WTC11 (cell line): Measurements from ENCODE around the gene GRAMD1B. TPM values are rescaled to one million over a fixed set of nuclear protein-coding genes. Genes with fewer than 3 reads are reported as not detected.

Experiments used
- ATAC-seq: fragments of 200-7000 bp; cut with Tn5 transposase; 2 replicates; pipeline ENCODE4 v1.10.0; 2021; ENCODE audit warnings: mild to moderate bottlenecking, moderate library complexity
- CTCF ChIA-PET: fragments of 300-600 bp; sonication (Branson Sonifier 250); formaldehyde crosslinking; loops from one replicate; lab custom pipeline; 2021; ENCODE audit warnings: antibody characterized with exemption; lab: Charles Lee
- POLR2A ChIA-PET: fragments of 350-600 bp; sonication (Branson Sonifier 250); formaldehyde crosslinking; loops from one replicate; lab custom pipeline; 2021; ENCODE audit warnings: antibody characterized with exemption; lab: Charles Lee
- DNase-seq: peaks from one replicate; pipeline ENCODE4 v3.0.0; 2021; ENCODE audit warnings: low spot score
- H3K27ac Mint-ChIP-seq: 2 replicates; pipeline ENCODE4 v1.8.0; 2021; ENCODE audit warnings: mixed read lengths
- H3K27me3 Mint-ChIP-seq: 2 replicates; pipeline ENCODE4 v1.8.0; 2021; ENCODE audit warnings: low read depth, mild to moderate bottlenecking, moderate library complexity, mixed read lengths
- H3K36me3 Mint-ChIP-seq: 2 replicates; pipeline ENCODE4 v1.8.0; 2021; ENCODE audit warnings: mixed read lengths
- H3K4me1 Mint-ChIP-seq: 2 replicates; pipeline ENCODE4 v1.8.0; 2022; ENCODE audit warnings: mixed read lengths
- H3K4me3 Mint-ChIP-seq: 2 replicates; pipeline ENCODE4 v1.8.0; 2021; ENCODE audit warnings: mild to moderate bottlenecking, moderate library complexity, mixed read lengths
- H3K9me3 Mint-ChIP-seq: 2 replicates; pipeline ENCODE4 v1.8.0; 2021; ENCODE audit warnings: mixed read lengths
- AFF4 ChIP-seq: sonication (generic); formaldehyde crosslinking; IDR thresholded peaks from 2 replicates; pipeline ENCODE4 v1.8.1; 2023; ENCODE audit warnings: mild to moderate bottlenecking, missing genetic modification reagents, borderline replicate concordance
- ATF1 ChIP-seq: sonication (generic); formaldehyde crosslinking; IDR thresholded peaks from 2 replicates; pipeline ENCODE4 v1.8.1; 2023; ENCODE audit warnings: mild to moderate bottlenecking, moderate library complexity, missing genetic modification reagents
- CBFB ChIP-seq: sonication (generic); formaldehyde crosslinking; IDR thresholded peaks from 2 replicates; pipeline ENCODE4 v1.8.1; 2022; ENCODE audit warnings: mild to moderate bottlenecking, low read depth, missing genetic modification reagents
- CTCF ChIP-seq: fragments of 200-600 bp; IDR thresholded peaks from 2 replicates; pipeline ENCODE4 v1.8.0; 2022; ENCODE audit warnings: antibody characterized with exemption
- E2F4 ChIP-seq: sonication (generic); formaldehyde crosslinking; IDR thresholded peaks from 2 replicates; pipeline ENCODE4 v1.8.1; 2022; ENCODE audit warnings: low read depth, mild to moderate bottlenecking, moderate library complexity, missing genetic modification reagents, borderline replicate concordance
- ETV6 ChIP-seq: sonication (generic); formaldehyde crosslinking; IDR thresholded peaks from 2 replicates; pipeline ENCODE4 v1.8.1; 2022; ENCODE audit warnings: mild to moderate bottlenecking, missing genetic modification reagents
- FOXK1 ChIP-seq: sonication (generic); formaldehyde crosslinking; IDR thresholded peaks from 2 replicates; pipeline ENCODE4 v1.8.0; 2022; ENCODE audit warnings: mild to moderate bottlenecking, moderate library complexity, missing genetic modification reagents
- FOXP1 ChIP-seq: sonication (generic); formaldehyde crosslinking; IDR thresholded peaks from 2 replicates; pipeline ENCODE4 v1.8.0; 2022; ENCODE audit warnings: missing genetic modification reagents, mild to moderate bottlenecking, moderate library complexity, borderline replicate concordance
- IRF1 ChIP-seq: sonication (generic); formaldehyde crosslinking; IDR thresholded peaks from 2 replicates; pipeline ENCODE4 v1.8.0; 2023; ENCODE audit warnings: missing genetic modification reagents
- KAT7 ChIP-seq: sonication (generic); formaldehyde crosslinking; IDR thresholded peaks from 2 replicates; pipeline ENCODE4 v1.8.1; 2023; ENCODE audit warnings: missing genetic modification reagents, mild to moderate bottlenecking, borderline replicate concordance
- MLX ChIP-seq: sonication (generic); formaldehyde crosslinking; IDR thresholded peaks from 2 replicates; pipeline ENCODE4 v1.8.1; 2023; ENCODE audit warnings: mild to moderate bottlenecking, missing genetic modification reagents, moderate library complexity
- RORB ChIP-seq: fragments of 250-450 bp; sonication (Bioruptor Pico); IDR thresholded peaks from 2 replicates; pipeline ENCODE4 v1.9.0; 2021; ENCODE audit warnings: mild to moderate bottlenecking
- TCF7 ChIP-seq: sonication (generic); formaldehyde crosslinking; IDR thresholded peaks from 2 replicates; pipeline ENCODE4 v1.8.0; 2022; ENCODE audit warnings: mild to moderate bottlenecking, low read depth, missing genetic modification reagents, moderate library complexity
- TP53 ChIP-seq: sonication (generic); formaldehyde crosslinking; IDR thresholded peaks from 2 replicates; pipeline ENCODE4 v1.8.1; 2023; ENCODE audit warnings: mild to moderate bottlenecking, missing genetic modification reagents
- USF1 ChIP-seq: sonication (generic); formaldehyde crosslinking; IDR thresholded peaks from 2 replicates; pipeline ENCODE4 v1.8.0; 2022; ENCODE audit warnings: mild to moderate bottlenecking, missing genetic modification reagents
- ZNF121 ChIP-seq: sonication (generic); formaldehyde crosslinking; IDR thresholded peaks from 2 replicates; pipeline ENCODE4 v1.8.0; 2023; ENCODE audit warnings: missing genetic modification reagents
- ZNF138 ChIP-seq: sonication (generic); formaldehyde crosslinking; conservative IDR thresholded peaks from 2 replicates; pipeline ENCODE4 v1.8.1; 2022; ENCODE audit warnings: mild to moderate bottlenecking, moderate library complexity, missing genetic modification reagents
- ZNF232 ChIP-seq: sonication (generic); formaldehyde crosslinking; IDR thresholded peaks from 2 replicates; pipeline ENCODE4 v1.8.0; 2022; ENCODE audit warnings: mild to moderate bottlenecking, missing genetic modification reagents
- ZNF396 ChIP-seq: fragments of 250-450 bp; sonication (Bioruptor Pico); IDR thresholded peaks from 2 replicates; pipeline ENCODE4 v1.8.0; 2021; ENCODE audit warnings: mild to moderate bottlenecking, moderate library complexity, borderline replicate concordance
- ZNF512 ChIP-seq: sonication (generic); formaldehyde crosslinking; IDR thresholded peaks from 2 replicates; pipeline ENCODE4 v1.8.1; 2022; ENCODE audit warnings: missing genetic modification reagents, borderline replicate concordance
- ZNF671 ChIP-seq: fragments of 250-450 bp; sonication (Bioruptor Pico); IDR thresholded peaks from 2 replicates; pipeline ENCODE4 v1.8.0; 2021; ENCODE audit warnings: mild to moderate bottlenecking
- total RNA-seq: library from RNA; stranded (reverse); gene quantifications from 3 replicates; pipeline ENCODE4 v1.2.3, GENCODE V29; 2021

The GRAMD1B gene
- total RNA-seq, 1 experiment from 2014 or later: 31.5 TPM

GRCh38 chr11:123576501-123576900 is 146.4 kb downstream of the GRAMD1B start (continued):
- TF ChIP-seq ZNF512 (no peak), KAT7 (CRISPR knock-in tag) (no peak), ZNF232 (CRISPR knock-in tag) (no peak), TCF7 (no peak), RORB (CRISPR knock-in tag) (no peak)

- Mint-ChIP-seq H3K27me3 (no peaks in the 10 kb centered on the region; the same call in 1 of the 2 replicates), H3K4me3 (no peak overlapping the region), H3K36me3 (no peaks in the 10 kb centered on the region), H3K9me3 (no peaks in the 10 kb centered on the region), H3K4me1 (peaks cover 52% of the 10 kb centered on the region), H3K27ac (no peak overlapping the region; the same call in 1 of the 2 replicates)
- CTCF ChIA-PET: interaction anchor here (0.6 to 2.2 kb wide), 30 partner anchors 9 to 556 kb away, joined by 3 to 50 read pairs (median 4); no protein-coding TSS in a partner anchor
- TF ChIP-seq TP53 (0 out of 2 replicates have a peak, but pooled peaks have one; percentile 53), CTCF (peak; percentile 97), ETV6 (CRISPR knock-in tag) (0 out of 2 replicates have a peak, but pooled peaks have one; percentile 38), USF1 (CRISPR knock-in tag) (no peak)
- POLR2A ChIA-PET: interaction anchor here (1.1 kb wide), 1 partner anchor 13 kb away, joined by 3 read pairs; no protein-coding TSS in a partner anchor
- ATAC-seq (peak; percentile 66), DNase-seq (peak; percentile 92)
Measured at GRCh38 chr11:123577081-123577598, 147.1 kb downstream of the GRAMD1B start.

- peaks cover 54% of the 10 kb centered on the region for H3K4me1 Mint-ChIP-seq
- H3K27ac Mint-ChIP-seq: no peak overlapping the region
- no peak for DNase-seq
- ATAC-seq: no peak
- no peaks in the 10 kb centered on the region; the same call in 1 of the 2 replicates for H3K27me3 Mint-ChIP-seq
- CTCF ChIA-PET: interaction anchor here (2.8 to 3.8 kb wide), 3 partner anchors 8 to 128 kb away, joined by 27 to 40 read pairs (median 35); no protein-coding TSS in a partner anchor
- peaks cover 4% of the 10 kb centered on the region; the same call in 1 of the 2 replicates for H3K36me3 Mint-ChIP-seq
- no peak overlapping the region for H3K4me3 Mint-ChIP-seq
- POLR2A ChIA-PET: interaction anchor here (0.6 kb wide), 1 partner anchor 165 kb away, joined by 6 read pairs; no protein-coding TSS in a partner anchor
- H3K9me3 Mint-ChIP-seq: peaks cover 5% of the 10 kb centered on the region
- no peak for TF ChIP-seq E2F4 (CRISPR knock-in tag)
- no peak for TF ChIP-seq AFF4
- TF ChIP-seq ATF1 (CRISPR knock-in tag): no peak
- TF ChIP-seq ZNF671 (CRISPR knock-in tag): no peak
- no peak for TF ChIP-seq ZNF396 (CRISPR knock-in tag)
- no peak for TF ChIP-seq FOXK1
- TF ChIP-seq MLX (CRISPR knock-in tag): no peak
- no peak for TF ChIP-seq IRF1 (CRISPR knock-in tag)
- no peak for TF ChIP-seq ZNF138 (CRISPR knock-in tag)
- TF ChIP-seq CBFB (CRISPR knock-in tag): no peak
- TF ChIP-seq ZNF121 (CRISPR knock-in tag): no peak
- TF ChIP-seq FOXP1 (CRISPR knock-in tag): no peak
- no peak for TF ChIP-seq TP53
Measured at GRCh38 chr11:123578778-123579481, 148.9 kb downstream of the GRAMD1B start.
